NCI-H345 (cell line): ENCODE measurements around the gene PRKCQ.
"Not testable (repeated sequence)": the region's sequence is repeated elsewhere in the genome, so short reads cannot be mapped to it uniquely, and the experiment has no call there.

Experiments
- DNase-seq: peaks from one replicate; lab custom pipeline; 2025; lab: John Stamatoyannopoulos, UW

Gene PRKCQ

DNA sequence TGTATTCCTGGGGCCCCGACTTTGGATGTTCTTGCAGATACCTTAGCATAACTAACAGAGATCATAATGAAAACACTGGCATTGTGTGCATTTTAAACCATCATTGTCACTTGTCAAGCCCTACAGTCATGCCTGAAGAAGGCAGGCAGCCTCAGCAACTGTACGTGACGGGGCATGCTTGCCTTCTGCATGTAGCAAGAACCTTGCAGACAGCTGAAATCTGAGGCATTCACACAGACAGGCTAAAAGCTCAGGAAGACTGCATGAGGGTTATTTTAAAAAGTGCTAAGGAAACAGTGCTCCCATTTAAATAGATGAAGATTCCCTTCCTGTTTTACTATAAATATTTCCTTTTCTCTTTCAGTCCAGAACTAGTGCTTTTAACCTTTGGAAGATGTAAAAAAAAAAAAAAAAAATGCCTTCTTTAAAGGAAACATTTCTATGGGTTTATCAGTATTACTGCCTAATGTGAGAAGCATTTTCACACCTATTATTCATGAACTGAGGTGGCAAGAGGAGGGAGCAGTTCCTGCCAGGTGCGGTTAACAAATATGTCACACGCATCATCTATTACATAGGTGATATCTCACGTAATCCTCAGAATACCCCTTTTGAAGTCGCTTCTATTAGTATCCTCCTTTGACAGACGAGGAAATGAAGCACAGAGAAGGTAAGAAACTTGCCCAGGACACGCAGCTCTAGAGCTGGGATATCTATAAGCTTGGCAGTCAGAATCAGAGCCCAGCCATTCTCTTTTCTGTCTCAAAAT lies 88.1 kb downstream of the PRKCQ start:
- no peak for DNase-seq

- no peak for DNase-seq
These were observed 89.5 kb downstream of the PRKCQ start for GRCh38 chr10:6490614-6491013.

- DNase-seq: no peak
These were observed 92.2 kb downstream of the PRKCQ start for GRCh38 chr10:6487920-6488319.

DNA sequence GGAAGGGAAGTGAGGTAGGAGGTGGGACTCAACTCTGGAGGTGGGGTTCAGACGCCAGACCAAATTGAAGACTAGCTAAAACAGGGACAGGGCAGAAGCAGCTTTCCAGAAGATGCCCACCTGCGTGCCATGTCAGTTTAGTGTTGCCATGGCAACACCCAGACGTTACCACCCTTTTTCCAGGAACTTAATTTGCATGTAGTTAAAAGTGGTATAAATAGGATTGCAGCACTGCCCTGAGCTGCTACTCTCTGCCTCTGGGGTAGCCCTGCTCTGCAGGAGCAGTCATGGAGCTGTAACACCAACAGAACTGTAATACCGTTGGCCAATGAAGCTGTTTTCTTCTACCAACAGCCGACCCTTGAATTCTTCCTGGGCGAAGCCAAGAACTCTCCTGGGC lies 93.8 kb downstream of the PRKCQ start:
- DNase-seq: no peak

GRCh38 chr10:6482737-6483357 lies 97.2 kb downstream of the PRKCQ start:
- no peak for DNase-seq

- DNase-seq: no peak
These were observed 101.4 kb downstream of the PRKCQ start for GRCh38 chr10:6478722-6479121.

DNA sequence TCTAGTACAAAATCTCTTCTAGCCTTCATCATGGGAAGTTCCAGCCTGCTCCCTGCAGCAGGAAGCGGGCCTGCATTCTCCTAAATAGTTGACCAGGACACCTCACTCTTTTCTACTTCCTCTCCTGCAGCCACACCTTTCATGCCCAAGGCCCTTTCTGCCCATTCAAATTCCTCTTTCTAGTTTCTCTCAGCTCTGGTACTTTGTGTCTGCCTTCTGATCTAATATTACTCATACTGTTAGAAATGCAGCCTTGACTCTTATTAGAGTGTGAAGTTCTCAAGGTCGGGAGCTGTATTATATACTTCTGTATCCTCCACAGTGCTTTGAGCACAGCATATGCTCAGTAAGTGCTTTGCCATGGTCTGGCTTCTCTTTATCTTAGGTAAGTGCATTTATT lies 103.1 kb downstream of the PRKCQ start:
- DNase-seq: no peak

- DNase-seq: no peak
These were observed 105.2 kb downstream of the PRKCQ start for GRCh38 chr10:6474871-6475270.

DNA sequence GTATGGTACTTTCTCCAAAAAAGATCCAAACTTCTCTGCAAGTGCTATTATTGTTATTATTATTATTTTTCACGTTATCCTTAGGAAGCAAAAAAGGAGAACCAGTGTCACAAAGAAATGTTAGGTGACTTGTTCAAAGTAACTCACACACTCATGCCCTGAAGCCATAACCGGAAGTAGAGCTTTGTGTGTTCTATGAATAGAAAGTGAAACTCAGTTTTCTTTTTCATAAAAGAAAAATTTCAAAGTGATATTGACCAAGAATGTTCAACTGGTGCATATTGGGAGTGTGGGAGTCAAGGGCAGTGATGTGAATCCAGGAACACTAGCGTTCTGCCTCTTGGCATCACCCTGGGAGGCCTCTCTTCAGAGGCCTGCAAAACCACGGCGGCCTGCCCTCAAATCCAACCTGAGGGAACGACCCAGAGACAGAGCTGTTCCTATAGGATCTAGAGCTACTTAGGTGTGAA lies 106.1 kb downstream of the PRKCQ start:
- DNase-seq: no peak

DNA sequence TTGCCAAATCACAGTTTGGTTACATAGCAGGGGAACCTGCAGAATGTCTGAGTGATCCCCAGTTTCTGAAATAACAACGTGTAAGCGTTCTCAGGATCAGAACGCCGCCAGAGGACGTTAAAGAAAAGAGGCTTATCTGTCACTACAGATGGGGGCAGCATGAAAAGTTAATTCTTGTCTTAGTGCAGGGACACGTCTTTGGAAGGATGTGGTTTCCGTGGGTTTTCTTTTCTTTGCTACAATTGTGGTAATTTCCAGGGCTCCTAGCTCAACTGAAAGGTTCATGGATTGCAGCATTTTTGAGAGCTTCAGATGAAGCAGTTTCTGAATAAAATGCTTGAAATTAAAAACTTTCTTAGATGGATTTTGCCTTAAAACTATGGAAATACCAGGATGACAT lies 106.6 kb downstream of the PRKCQ start:
- no peak for DNase-seq

DNA sequence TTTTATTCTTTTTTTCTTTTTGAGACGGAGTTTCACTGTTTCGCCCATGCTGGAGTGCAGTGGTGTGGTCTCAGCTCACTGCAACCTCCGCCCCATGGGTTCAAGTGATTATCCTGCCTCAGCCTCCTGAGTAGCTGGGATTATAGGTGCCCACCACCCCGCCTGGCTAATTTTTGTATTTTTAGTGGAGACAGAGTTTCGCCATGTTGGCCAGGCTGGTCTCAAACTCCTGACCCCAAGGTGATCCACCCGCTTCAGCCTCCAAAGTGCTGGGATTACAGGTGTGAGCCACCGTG lies 107.4 kb downstream of the PRKCQ start:
- not testable (repeated sequence) for DNase-seq

DNA sequence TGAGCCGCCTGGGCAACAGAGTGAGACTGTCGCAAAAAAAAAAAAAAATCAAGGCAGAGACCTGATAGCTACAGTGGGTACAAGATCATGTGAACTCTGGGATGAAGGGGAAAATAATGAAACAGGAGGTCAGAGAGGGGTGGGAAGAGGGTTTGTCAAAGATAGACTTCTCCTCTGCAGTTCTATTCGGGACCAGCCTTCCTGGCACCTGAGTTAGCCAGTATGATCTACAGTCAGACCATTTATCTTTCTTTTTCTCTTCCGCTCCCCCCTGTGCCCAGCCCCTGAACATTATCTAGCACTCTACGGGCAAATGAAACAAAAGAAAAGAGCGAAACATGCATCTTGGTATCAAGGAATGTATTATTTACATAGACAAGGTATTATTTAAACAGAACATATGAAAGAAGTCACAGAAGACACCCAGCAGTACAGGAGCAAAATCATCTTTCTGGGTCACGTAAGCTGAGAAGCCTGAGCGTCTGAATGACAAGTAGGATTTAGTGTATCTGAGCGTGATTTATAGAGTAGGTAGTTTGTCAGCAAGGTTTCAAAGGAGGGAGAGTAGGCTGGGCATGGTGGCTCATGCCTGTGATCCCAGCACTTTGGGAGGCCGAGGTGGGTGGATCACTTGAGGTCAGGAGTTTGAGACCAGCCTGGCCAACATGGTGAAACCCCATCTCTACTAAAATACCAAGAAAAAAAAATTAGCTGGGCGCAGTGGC lies 109.0 kb downstream of the PRKCQ start:
- DNase-seq: no peak

DNA sequence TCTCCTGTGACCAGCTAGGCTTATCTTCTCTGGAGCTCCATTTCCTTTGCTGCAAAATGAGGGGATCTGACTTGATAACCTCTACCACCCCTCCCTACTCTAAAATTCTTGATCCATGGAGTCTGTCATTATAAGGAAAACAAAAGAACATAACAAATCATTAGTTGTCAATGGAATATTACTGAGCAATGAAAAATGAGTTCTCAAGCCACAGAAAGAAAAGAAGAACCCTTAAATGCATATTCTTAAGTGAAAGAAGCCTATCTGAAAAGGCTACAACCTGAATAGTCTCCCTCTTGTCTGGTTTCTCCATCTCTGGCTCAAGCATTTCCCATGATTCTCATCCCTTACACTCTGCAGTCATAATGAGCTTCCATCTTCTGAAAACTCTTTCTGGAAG lies 110.4 kb downstream of the PRKCQ start:
- no peak for DNase-seq

- no peak for DNase-seq
These were observed 114.0 kb downstream of the PRKCQ start for GRCh38 chr10:6465854-6466601.

GRCh38 chr10:6465437-6465836 lies 114.6 kb downstream of the PRKCQ start:
- DNase-seq: no peak

- DNase-seq: no peak
These were observed 115.1 kb downstream of the PRKCQ start for GRCh38 chr10:6464862-6465430.

DNA sequence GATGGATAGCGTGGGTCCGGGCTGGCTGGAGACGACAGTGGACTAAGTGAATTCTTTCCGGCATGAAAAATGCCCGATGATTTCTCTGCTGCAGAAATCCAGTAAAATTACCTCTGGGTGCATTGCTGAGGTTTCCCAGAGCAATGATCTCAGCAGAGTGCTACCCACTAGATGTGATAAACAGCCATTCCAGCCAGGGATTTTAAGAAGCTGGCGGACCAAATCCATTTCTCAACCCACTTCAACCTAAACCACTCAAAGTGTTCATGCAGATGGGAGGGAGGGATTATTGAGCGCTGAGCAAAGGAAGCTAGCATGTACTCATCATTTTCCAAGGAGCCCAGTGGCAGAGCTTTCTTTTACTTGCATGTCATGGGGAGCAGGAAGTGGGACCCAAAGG lies 116.7 kb downstream of the PRKCQ start:
- DNase-seq: no peak

DNA sequence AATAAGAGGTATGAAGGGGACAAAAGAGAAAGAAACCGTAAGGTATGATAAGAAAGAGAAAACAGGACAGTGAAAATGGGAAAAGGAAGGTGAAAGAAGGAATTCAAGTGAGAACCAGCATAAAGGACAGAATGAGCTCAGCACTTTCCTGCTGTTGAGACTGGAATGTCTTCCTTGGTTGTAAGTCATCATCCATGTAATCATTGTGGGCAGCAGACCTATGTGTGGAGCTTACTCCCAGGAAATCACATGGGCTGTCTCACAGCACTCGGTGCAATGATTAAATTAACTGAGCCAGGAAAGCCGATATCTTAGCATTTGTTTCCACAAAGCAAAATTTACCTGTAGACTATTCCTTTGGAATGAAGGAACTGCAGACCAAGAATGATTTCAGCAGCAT lies 118.1 kb downstream of the PRKCQ start:
- no peak for DNase-seq

DNA sequence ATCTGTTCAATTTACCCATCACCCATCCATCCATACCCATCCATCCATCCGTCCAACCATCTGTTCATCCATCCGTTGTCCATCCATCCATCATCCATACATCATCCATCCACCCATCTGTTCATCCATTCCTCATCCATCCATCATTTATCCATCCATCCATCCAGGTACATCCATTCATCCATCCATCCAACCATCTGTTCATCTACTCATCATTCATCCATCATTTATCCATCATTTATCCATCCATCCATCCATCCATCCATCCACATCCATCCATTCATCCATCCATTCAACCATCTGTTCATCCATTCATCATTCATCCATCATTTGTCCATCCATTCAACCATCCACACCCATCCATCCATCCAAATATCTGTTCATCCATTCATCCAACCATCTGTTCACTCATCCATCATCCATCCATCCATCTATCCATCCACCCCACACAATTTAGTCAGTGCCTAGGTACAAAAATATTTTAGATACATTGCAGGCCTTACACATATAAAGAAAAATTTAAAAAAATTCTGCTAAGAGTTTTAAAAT lies 119.1 kb downstream of the PRKCQ start:
- DNase-seq: no peak

DNA sequence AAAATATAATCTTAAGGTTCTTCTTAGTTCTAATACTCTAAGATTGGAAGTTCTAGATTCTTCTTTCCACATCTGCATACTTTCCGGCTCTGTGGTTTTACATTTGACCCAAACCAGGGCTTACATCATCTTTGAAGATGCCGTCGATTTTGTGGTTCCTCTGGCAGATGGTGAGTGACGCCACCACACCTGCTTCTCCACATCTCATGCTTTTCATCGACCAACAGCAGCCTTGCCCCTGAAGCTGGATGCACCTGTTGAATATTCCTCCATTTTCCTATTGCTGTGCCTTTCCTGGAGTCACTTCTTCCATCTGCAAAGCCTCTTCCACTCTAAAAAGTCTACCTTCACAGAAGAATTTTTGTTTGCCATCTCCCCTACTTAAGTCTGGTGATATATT lies 121.3 kb downstream of the PRKCQ start:
- no peak for DNase-seq

GRCh38 chr10:6457376-6457775 lies 122.7 kb downstream of the PRKCQ start:
- DNase-seq: no peak

DNA sequence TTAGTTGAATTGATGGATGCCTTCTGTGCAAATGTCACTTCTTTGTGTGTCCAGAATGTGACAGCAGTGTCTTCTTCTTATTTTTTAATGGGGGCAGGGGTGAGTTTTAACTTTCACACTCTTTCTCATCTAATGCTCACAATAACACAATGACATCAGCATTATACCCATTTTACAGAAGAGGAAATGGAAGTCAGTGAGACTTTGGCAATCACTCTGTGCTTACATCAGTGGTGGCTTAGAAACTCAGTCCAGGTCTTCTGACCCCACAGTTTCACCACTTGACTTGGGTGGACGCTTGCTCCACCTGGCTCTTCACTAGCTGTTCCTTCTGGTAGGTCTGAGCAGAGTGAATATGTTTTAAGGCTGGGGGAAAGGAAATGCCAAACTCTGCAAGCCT lies 124.0 kb downstream of the PRKCQ start:
- DNase-seq: no peak
